GM18511 (cell line): Measurements from ENCODE around the gene TNFSF9.
A peak's percentile ranks its signal among the peaks of the same experiment; 100 is the strongest.
"Not testable (repeated sequence)": the region's sequence is repeated elsewhere in the genome, so short reads cannot be mapped to it uniquely, and the experiment has no call there.

ENCODE experiments used
- ATAC-seq: cut with Tn5 transposase; IDR thresholded peaks from one replicate; pipeline ENCODE4 v1.9.1; 2021; ENCODE audit warnings: mild to moderate bottlenecking, moderate library complexity; ENCODE audit not compliant: unreplicated experiment

Gene TNFSF9

DNA sequence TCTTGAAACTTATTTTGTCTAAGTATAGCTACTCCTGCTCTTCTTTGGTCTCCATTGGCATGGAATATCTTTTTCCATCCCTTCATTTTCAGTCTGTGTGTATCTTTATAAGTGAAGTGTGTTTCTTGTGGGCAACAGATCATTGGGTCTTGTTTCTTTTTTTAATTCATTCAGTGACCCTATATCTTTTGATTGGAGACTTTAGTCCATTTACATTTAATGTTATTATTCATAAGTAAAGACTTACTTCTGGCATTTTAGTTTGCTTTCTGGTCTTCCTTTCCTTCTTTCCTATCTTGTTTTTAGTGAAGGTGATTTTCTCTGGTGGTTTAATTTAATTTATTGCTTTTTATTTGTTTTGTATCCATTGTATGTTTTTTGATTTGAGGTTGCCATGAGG is 40.3 kb downstream of the TNFSF9 start:
- no peak for ATAC-seq

DNA sequence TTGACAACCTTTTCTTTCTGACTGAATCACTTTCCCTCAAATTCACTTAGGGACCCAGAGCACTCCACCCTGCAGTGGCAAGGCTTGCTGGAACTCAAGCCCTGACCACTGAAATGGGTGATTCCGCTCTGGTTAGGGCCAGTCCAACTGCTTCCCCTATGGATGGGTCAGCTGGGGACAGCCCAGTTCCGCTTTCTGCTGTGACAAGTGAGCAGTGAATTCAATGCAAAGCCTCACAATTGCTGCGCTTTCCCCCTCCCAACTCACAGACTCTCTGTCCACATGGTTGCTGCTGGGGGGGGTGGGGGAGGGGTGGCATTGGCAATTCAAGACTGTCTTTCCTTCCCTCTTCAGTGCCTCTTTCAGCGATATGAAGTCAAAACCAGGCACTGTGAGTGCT is 41.4 kb downstream of the TNFSF9 start:
- ATAC-seq, result no peak

DNA sequence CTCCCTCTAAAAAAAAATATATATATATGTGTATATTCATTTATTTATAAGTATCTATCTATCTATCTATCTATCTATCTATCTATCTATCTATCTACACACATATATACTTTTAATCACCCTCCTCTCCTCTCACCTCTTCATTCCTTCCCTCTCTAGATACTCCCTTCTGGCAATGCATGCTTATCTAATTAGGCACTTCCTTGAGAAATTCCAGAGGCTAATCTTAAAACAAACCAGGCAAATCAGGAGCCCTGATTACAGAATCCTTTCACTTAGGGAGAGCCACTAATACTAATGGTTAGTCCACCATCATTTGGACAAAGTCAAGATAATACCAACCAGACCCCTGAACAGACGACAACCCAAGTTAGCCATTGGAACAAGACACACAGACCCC is 42.5 kb downstream of the TNFSF9 start:
- no peak for ATAC-seq

DNA sequence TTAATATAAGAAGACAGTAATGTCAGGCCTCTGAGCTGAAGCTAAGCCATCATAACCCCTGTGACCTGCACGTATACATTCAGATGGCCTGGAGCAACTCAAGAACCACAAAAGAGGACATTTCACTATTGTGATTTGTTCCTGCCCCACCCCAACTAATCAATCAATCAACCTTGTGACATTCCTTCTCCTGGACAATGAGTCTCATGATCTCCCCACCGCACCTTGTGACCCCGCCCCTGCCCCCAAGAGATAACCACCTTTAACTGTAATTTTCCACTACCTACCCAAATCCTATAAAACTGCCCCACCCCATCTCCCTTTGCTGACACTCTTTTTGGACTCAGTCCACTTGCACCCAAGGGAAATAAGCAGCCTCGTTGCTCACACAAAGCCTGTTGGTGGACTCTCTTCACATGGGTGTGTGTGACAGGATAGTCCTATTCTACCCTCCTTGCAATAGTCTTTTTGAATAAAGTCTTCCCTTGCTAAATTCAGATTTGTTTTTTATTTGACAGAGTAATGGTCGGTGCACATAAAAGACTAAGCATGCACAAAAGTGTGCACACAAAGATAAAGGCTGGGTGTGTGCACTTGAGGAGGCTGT is 46.1 kb downstream of the TNFSF9 start:
- no peak for ATAC-seq

DNA sequence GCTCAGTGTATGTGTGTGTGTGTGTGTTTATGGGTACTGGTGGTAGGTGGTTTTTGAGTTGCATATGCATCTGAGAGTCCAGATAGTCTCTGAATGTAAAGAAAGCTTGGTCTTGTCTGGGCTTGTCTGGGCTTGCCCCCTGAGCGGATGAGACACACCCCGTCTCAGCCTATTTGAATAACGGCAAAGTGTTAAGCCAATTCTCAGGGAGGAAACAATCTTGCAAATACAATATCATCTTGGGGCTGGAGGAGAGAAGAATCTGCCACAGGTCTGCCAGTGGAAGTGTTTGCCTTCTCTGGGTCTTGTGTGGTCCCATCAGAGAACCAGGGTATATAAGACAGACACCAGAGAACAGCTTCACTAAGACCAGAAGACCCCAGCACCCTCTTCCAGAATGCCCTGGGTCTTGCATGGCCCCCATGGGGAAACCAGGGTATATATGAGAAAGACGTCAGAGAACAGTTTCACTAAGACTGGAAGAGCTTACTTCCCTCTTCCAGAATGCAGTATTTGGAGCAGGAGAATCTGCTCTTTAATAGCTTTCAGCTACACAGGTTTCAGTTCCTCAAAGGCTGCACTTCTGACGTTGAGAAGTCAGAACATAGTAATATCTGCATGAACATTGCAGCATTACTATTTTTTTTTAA is 46.8 kb downstream of the TNFSF9 start:
- peak; percentile 79 for ATAC-seq

DNA sequence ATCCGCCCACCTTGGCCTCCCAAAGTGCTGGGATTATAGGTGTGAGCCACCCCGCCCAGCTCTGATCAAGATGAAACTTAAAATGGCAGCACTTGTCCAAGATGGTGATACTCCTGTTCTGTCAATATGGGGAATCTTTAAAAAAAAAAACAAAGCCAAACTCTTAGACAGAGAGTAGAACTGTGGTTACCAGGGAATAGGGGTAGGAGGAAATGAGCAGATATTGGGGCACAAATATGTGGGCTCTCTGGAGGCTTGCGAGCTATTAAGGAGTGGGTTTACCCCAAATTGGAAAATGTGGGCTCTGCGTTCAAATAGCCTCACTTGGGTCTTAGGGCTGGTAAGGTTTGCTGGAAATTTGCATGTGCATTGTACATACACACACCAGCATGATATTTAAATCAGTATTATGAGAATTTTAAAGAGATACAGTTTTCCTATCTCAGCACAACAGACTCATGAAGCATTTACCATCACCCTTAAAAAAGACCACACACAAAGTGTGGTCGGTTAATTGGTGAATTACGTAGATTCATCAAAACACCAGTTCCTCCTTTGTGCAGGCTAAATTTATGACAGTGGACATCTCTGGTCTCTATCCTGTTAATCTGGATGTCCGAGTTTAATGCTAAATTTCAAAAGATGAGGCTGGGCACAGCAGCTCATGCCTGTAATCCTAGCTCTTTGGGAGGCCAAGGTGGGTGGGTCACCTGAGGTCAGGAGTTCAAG is 48.8 kb downstream of the TNFSF9 start:
- no peak for ATAC-seq

DNA sequence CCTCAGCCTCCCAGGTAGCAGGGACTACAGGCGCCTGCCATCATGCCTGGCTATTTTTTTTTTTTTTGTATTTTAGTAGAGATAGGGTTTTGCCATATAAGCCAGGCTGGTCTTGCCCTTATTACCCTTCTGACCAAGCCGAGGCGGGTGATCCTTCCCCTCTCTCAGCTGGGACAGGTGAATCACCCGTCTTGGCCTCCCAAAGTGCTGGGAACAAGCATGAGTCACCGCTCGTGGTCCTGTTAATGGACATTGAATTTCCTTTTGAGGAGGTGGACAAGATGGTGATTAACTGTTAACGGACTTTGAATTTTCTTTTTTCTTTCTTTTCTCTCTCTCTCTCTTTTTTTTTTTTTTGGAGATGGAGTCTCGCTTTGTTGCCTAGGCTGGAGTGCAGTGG is 49.5 kb downstream of the TNFSF9 start:
- ATAC-seq, result no peak

DNA sequence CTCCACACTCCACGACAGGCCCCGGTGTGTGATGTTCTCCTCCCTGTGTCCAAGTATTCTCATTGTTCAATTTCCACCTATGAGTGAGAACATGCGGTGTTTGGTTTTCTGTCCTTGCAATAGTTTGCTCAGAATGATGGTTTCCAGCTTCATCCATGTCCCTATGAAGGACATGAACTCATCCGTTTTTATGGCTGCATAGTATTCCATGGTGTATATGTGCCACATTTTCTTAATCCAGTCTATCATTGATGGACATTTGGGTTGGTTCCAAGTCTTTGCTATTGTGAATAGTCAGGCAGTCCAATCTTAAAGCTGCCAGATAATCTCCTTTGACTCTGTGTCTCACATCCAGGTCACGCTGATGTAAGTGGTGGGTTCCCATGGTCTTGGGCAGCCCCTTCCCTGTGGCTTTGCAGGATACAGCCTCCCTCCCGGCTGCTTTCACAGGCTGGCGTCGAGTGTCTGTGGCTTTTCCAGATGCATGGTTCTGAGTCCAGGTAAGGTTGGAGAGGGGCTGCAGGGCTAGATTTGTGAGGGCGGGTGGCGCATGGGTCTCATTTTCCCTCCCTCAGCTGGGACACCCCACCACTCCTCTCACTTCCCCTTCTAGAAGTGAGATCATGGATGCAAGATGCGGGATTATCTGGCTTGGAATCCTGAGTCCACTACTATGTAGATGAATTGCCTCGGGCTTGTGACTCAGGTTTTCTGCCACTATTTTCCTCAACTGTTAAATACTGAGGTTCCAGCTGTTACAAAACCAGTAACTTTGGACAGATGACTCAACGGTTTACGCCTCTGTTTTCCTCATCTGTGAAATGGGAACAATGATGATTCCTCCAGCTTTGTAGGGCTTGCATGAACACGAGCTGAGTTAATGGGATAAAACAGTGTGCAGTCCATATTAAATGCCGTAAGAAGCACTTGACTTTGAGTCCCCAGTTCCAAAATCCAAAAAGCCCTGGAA is 52.0 kb downstream of the TNFSF9 start:
- not testable (repeated sequence) for ATAC-seq
